ENCODE measurements around the gene BICDL1. TPM values are rescaled to one million over a fixed set of nuclear protein-coding genes. Genes with fewer than 3 reads are reported as not detected.

Gene BICDL1
- total and polyA plus RNA-seq, 10 donors: 4.5 to 16.0 (median 8.7) TPM

GRCh38 chr12:119946213-119946612 is 42.8 kb upstream of the BICDL1 start:
- H3K4me3 ChIP-seq: no peak overlapping the region
- H3K27ac ChIP-seq: no peak overlapping the region
- no peak for DNase-seq
- no peak for TF ChIP-seq POLR2A (IDR thresholded peaks at IDR 0.05)
- TF ChIP-seq CTCF (IDR thresholded peaks at IDR 0.05 in 8 of 11, conservative IDR thresholded peaks at IDR 0.05 in 3 of 11): no peak
- TF ChIP-seq POLR2AphosphoS5 (IDR thresholded peaks at IDR 0.05): no peak
- WGBS, 5 donors: 82 to 92% (median 86%) methylated on average over 6 of the region's 6 CpGs
- no peaks in the 10 kb centered on the region for H3K27me3 ChIP-seq (replicated peaks in 1 of 7)
- no peaks in the 10 kb centered on the region for H3K9me3 ChIP-seq
- H3K4me1 ChIP-seq: no peaks in the 10 kb centered on the region
- H3K36me3 ChIP-seq: no peaks in the 10 kb centered on the region
- intact Hi-C loops (cut with DNase I; ENCODE audit: low total_unique reads): no loop called here

GRCh38 chr12:119949145-119949544 is 39.9 kb upstream of the BICDL1 start:
- WGBS, 5 donors: 72 to 84% (median 78%) methylated on average over 10 of the region's 10 CpGs
- H3K4me3 ChIP-seq: no peak overlapping the region
- H3K9me3 ChIP-seq: no peaks in the 10 kb centered on the region
- DNase-seq: no peak
- no peaks in the 10 kb centered on the region for H3K4me1 ChIP-seq
- intact Hi-C loops (cut with DNase I; ENCODE audit: low total_unique reads): no loop called here
- TF ChIP-seq POLR2AphosphoS5 (IDR thresholded peaks at IDR 0.05) (no peak), POLR2A (IDR thresholded peaks at IDR 0.05) (no peak), CTCF (IDR thresholded peaks at IDR 0.05 in 8 of 11, conservative IDR thresholded peaks at IDR 0.05 in 3 of 11) (no peak)
- no peak overlapping the region for H3K27ac ChIP-seq
- no peaks in the 10 kb centered on the region for H3K27me3 ChIP-seq (replicated peaks in 1 of 7)
- no peaks in the 10 kb centered on the region for H3K36me3 ChIP-seq

- intact Hi-C loops (cut with DNase I; ENCODE audit: low total_unique reads): no loop called here
- H3K4me1 ChIP-seq: no peaks in the 10 kb centered on the region
- WGBS, 5 donors: 72 to 87% (median 79%) methylated on average over 4 of the region's 4 CpGs
- H3K36me3 ChIP-seq: no peaks in the 10 kb centered on the region
- H3K4me3 ChIP-seq: no peak overlapping the region
- no peaks in the 10 kb centered on the region for H3K27me3 ChIP-seq (replicated peaks in 1 of 7)
- TF ChIP-seq POLR2A (IDR thresholded peaks at IDR 0.05): no peak
- no peak for TF ChIP-seq POLR2AphosphoS5 (IDR thresholded peaks at IDR 0.05)
- TF ChIP-seq CTCF (IDR thresholded peaks at IDR 0.05 in 8 of 11, conservative IDR thresholded peaks at IDR 0.05 in 3 of 11): no peak
- H3K27ac ChIP-seq: no peak overlapping the region
- DNase-seq: no peak
- H3K9me3 ChIP-seq: peaks cover 0 to under 1% (median 0%) of the 10 kb centered on the region in 8 donors
Observed at GRCh38 chr12:119949594-119949993, 39.4 kb upstream of the BICDL1 start.

- 77 to 94% (median 80%) methylated on average over 3 of the region's 3 CpGs for WGBS, 5 donors
- Histone ChIP-seq H3K4me1 (no peaks in the 10 kb centered on the region), H3K27me3 (replicated peaks in 1 of 7) (no peaks in the 10 kb centered on the region), H3K27ac (no peak overlapping the region), H3K4me3 (no peak overlapping the region), H3K9me3 (peaks cover 2 to 41% (median 36%) of the 10 kb centered on the region in 8 donors), H3K36me3 (no peaks in the 10 kb centered on the region)
- TF ChIP-seq CTCF (IDR thresholded peaks at IDR 0.05 in 8 of 11, conservative IDR thresholded peaks at IDR 0.05 in 3 of 11) (no peak), POLR2A (IDR thresholded peaks at IDR 0.05) (no peak), POLR2AphosphoS5 (IDR thresholded peaks at IDR 0.05) (no peak)
- intact Hi-C loops (cut with DNase I; ENCODE audit: low total_unique reads): no loop called here
- DNase-seq: no peak
Observed at GRCh38 chr12:119956047-119956446, 33.0 kb upstream of the BICDL1 start.
